Amygdala (tissue), 56 donors: ENCODE data around the gene TRUB1.
"Not testable (repeated sequence)": the region's sequence is repeated elsewhere in the genome, so short reads cannot be mapped to it uniquely, and the experiment has no call there.

Experiments
- DNase-seq, 56 donors: peaks; one replicate each; lab custom pipeline; 2025; lab: John Stamatoyannopoulos, UW

Gene TRUB1

DNA sequence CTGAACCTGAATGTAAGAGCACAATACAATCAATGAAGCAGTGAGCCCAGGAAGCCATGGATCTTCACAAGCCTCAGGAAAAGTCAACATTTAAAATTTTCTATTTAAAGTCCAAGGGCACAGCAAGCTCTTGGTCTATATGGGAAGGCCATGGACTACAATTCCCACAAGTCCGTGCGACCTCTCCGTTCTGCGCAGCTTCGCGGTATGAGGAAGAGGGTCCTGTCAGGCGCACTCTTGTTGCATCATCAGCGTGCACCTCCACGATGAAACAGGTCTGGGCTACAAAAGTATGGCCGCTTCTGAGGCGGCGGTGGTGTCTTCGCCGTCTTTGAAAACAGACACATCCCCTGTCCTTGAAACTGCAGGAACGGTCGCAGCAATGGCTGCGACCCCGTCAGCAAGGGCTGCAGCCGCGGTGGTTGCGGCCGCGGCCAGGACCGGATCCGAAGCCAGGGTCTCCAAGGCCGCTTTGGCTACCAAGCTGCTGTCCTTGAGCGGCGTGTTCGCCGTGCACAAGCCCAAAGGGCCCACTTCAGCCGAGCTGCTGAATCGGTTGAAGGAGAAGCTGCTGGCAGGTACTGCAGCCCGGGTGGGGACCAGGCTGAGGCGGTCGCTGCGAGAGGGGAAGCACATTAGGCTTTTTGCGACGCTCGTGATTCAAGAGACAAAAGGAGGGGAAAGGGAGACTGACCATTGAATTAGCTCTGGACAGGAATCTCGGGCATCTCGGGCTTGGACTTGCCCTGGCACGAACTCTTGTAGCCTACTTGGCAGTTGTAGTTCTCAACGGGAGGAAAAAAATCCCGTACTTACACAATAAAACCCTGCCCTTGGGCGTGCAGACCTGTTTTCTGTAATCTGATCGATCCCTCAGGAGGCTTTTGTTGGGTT, at the start of gene TRUB1:
TRUB1 (plus strand) TSS at position 234 of the 894 bp plus-strand sequence; CDS start at position 293, 59 bp downstream.
- DNase-seq: peak; percentile 44 to 97 (median 88)

DNA sequence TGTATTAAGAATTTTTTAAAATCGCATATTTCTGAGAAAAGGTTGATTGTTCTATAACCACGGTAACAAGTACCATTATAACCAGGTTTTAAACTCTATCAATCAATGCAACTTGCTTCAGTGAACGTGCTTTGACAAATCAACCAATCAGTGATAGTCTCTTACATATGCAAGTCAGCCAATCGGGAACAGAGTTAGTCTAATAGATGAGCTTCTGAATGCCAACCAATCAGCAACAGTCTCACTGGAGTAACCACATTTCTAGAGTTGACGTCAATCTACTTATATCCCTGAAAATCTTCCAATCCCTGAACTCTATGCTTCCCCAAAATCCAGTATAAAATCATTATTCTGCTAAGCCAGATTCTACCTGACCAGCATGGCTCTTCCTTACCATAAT, 44.7 kb upstream of the TRUB1 start:
- DNase-seq: no peak

DNA sequence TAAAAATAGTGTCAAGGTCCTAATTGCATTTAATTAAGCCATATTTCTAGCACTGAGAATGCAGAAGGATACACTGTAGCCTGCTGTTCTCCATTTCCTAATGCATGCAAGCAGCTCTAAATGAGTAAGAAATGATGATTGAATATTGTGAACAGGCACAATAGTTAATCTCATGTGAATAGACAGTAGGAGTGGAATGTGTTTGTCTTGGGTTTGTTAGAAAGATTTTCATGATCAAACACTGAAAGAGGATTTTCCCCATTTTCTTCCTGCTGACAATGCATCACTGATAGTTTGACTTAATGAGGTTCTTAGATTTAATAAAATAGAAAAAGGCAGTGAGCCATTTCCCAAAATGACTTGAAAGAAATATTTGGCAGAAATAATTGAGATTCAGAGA, 43.1 kb upstream of the TRUB1 start:
- no peak for DNase-seq

DNA sequence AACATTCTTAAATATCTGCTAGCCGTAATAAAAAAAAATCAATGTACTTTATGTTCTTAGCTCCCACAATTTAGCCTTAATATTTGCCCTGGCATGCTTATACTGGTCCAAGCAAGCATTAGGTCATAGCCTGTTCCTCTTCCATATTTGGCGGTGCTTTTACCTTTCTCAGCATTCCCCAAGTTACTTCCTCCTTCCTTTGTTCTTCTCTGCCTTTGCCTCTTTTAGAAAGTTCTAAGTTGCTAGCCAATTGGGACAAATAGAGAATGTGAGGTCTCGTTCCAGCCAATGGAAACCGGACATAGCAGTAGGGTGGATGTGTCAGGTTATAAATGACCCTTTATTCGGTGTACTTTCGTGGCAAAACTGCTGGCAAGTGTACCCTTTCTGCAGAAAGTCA, 41.0 kb upstream of the TRUB1 start:
- DNase-seq: not testable (repeated sequence)

DNA sequence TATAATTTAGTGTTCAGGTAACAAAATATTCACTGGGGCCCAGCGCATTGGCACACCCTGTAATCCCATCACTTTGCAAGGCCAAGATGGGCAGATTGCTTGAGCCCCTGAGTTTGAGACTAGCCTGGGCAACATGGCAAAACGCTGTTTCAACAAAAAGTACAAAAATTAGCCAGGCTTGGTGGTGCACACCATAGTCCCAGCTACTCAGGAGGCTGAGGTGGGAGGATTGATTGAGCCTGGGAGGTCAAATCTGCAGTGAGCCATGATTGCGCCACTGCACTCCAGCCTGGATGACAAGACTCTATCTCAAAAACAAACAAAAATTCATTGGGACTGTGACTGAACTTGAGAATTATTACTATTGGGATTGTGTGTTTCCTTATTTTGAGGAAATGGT, 40.4 kb upstream of the TRUB1 start:
- DNase-seq: no peak

GRCh38 chr10:114899982-114900381, 38.0 kb upstream of the TRUB1 start:
- DNase-seq: no peak

DNA sequence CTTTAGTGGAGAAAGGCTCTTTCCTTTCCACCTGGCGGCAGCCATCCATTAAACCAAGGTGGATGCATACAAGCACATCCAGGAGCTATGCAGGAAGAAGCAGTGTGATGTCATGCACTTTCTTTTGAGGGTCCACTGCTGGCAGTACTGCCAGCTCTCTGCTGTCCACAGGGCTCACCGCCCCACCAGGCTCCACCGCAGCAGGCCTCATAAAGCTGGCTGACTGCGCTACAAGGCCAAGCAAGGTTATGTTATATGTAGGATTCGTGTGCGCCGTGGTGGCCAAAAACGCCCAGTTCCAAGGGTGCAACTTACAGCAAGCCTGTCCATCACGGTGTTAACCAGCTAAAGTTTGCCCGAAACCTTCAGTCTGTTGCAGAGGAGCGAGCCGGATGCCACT, 37.3 kb upstream of the TRUB1 start:
- DNase-seq: no peak

GRCh38 chr10:114902151-114902550, 35.8 kb upstream of the TRUB1 start:
- no peak for DNase-seq

DNA sequence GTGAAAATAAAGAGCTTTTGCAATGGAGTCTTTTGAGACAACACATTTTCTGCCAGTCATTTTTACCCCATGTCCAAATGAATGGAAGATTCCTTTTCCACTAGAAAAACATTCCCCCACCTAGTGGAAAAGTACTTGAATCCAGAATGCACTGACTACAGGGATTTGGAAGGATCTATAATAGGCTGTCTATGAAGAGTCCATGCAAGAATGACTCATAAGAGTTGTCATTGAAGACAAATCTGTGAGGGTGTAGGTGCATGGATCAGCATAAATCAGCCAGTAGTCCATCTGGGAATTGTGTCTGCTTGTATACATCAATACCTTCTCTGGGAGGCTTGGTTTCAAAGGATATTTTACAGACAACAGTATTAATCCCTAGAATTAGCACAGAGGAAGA, 32.5 kb upstream of the TRUB1 start:
- DNase-seq: no peak

- DNase-seq: no peak
These were observed 31.0 kb upstream of the TRUB1 start for GRCh38 chr10:114906981-114907380.

- no peak for DNase-seq
These were observed 29.1 kb upstream of the TRUB1 start for GRCh38 chr10:114908896-114909295.

- no peak for DNase-seq
These were observed 26.8 kb upstream of the TRUB1 start for GRCh38 chr10:114911052-114911711.

DNA sequence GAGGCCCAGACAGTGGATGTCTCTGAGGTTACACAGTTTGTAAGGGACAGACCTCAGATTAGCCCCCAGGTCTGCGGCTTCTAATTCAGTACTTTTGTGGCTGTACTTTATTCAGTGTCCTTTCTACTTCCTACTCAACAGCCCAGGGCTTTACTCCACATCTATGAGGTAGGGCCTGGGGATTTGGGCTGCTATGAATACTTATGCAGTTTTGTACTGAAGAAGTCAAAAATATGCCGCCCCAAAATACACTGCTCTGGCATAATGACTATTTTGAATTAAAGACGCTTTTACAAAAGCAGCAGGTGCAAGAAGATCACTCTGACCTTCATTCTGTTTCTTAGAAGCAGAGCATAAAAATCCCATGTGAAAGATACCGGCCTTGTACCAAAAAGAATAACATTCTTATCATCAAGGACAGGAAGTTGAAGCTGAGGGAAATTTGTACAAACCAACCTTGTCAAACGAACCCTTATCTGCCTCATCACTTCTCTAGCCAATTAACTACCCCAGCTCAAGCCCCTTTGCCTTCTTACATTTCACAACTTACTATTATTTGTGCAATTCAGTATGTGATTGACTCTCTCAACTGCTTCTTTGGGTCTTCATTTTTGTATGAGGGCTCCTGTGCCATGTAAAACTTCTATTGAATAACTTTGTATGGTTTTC, 26.1 kb upstream of the TRUB1 start:
- no peak for DNase-seq

DNA sequence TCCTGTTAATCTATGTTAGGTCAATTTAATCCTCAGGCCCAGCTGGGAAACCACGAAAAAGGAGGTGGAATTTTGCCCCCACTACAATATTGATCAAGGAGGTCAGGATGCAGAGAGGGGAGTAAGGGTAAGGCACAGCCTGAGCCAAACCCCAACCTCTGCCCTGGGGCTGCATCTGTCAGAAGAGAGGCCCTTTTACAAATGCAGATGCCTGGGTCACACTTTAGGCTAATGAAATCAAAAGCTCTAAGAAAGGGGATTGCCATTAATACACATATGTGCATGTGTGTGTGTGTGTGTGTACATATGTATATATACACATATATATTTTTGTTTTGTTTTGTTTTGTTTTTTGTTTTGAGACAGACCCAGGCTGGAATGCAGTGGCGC, 25.5 kb upstream of the TRUB1 start:
- DNase-seq: no peak

GRCh38 chr10:114914560-114914959, 23.4 kb upstream of the TRUB1 start:
- no peak for DNase-seq

GRCh38 chr10:114915294-114915693, 22.7 kb upstream of the TRUB1 start:
- no peak for DNase-seq

DNA sequence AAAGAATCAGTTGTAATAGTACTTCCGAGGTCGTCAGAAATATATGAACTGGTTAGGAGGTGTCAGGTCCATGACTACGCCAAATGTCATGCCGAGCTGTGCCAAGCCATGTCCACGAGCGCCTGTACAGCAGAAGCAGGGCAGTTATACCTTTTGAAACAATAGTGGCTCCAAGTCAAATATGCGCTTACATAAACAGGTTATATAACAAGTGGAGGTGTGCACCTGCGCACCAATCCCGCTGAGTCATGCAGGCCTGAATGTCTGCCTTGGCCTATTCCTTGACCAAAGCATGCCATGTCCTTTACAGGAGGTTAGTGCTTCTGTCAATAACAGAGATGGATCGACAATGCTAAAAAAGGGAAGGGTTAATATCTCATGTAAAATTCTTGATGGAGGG, 21.3 kb upstream of the TRUB1 start:
- DNase-seq: no peak

GRCh38 chr10:114917459-114917858, 20.5 kb upstream of the TRUB1 start:
- no peak for DNase-seq

DNA sequence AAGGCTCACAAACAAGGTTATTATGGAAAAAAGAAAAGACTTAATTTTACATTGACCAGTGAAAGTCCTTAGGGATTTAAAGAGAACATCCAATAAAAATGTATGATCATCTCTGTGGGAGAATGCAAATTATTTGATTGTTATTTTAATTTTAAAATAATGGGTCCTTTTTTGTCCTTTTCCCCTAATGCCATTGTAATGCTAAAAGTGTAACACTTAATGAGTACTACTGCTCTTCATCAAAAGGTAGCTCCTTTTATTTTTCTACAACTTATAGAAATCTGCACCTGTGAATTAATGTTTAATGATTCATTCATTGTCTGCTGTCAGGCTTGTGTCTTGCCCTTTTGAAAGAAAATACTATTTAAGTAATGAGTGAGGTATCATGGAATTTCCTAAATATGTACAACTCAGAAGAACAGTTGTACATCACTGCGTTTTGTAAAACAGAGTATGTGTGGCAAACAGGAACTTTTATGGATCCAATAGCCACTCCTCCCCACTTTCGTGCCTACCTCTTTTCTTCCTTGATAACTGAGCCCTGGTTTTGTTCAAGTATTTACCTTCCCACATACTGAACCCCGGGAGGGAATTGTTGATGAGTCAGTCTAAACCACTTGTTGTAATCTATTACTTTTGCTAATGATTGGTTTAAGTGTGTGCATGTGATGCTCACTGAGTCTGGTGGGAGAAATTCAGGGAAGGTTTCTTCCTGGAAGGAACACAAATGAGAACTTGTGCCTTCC, 19.9 kb upstream of the TRUB1 start:
- no peak for DNase-seq

GRCh38 chr10:114920459-114920858, 17.5 kb upstream of the TRUB1 start:
- no peak for DNase-seq

DNA sequence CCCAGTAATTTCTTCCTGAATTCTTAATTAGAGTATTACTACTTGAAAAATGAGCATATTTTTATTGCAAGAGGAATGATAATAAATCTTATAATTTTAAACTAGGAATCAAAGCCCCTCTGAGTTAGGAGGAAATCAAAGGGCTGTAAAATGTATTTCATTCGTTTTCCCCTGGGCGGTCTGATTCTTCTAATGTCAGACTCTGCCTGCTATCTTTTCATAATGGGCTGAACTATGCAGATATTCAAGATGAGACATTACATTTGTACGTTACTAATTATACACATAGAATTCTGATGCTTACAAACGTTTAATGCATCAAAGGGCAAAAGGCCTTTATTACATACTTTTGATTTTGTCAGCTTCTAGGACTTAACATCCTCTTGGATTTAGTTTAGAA, 16.0 kb upstream of the TRUB1 start:
- no peak for DNase-seq
